ENCODE data around the gene TCN1. TPM values are rescaled to one million over a fixed set of nuclear protein-coding genes. Genes with fewer than 3 reads are reported as not detected.

TCN1 gene
- total and polyA plus RNA-seq, 4 donors, result 0.08 to 4.7 (median 0.17) TPM; not detected in 1

DNA sequence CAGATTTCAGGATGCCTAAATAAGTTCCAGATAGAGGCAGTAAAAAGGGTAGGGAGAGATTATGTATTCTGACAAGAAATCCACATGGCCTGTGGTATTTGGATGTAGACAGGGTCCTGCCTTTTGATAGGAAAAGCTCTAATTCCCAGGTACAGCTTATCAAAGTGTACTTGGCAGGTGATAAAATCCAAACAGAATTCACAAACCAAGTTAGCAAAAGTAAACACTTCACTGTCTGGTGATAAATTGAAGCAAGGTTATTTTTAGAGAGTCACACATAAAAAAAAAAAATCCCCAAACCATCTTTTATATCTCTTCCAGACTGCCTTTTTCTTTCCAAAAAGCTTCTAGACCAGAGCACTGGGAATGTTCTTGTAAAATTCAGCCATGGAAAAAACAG is 26.7 kb downstream of the TCN1 start:
- Histone ChIP-seq H3K4me3 (ENCODE audit: low read depth in 1 of 3, low read length in 3 of 3) (no peak overlapping the region), H3K27ac (ENCODE audit: low read depth in 1 of 2, low read length in 2 of 2) (no peak overlapping the region), H3K27me3 (ENCODE audit: control insufficient read depth in 4 of 4, insufficient read depth in 4 of 4, low read length in 3 of 4) (no peaks in the 10 kb centered on the region), H3K9me3 (ENCODE audit: control insufficient read depth in 4 of 4, low read length in 3 of 4) (no peaks in the 10 kb centered on the region), H3K36me3 (ENCODE audit: control insufficient read depth in 4 of 4, insufficient read depth in 3 of 4, low read depth in 1 of 4, low read length in 3 of 4) (no peaks in the 10 kb centered on the region), H3K4me1 (ENCODE audit: control insufficient read depth in 4 of 4, insufficient read depth in 4 of 4, low read length in 3 of 4) (no peaks in the 10 kb centered on the region), H3K9ac (ENCODE audit: low read depth in 1 of 2, low read length in 2 of 2) (no peak overlapping the region)
- TF ChIP-seq JUND (IDR thresholded peaks at IDR 0.05) (no peak), GABPA (IDR thresholded peaks at IDR 0.05 in 1 of 2, conservative IDR thresholded peaks at IDR 0.05 in 1 of 2) (no peak), FOXA1 (IDR thresholded peaks at IDR 0.05) (no peak)
- TF ChIP-seq, protein P1, sequence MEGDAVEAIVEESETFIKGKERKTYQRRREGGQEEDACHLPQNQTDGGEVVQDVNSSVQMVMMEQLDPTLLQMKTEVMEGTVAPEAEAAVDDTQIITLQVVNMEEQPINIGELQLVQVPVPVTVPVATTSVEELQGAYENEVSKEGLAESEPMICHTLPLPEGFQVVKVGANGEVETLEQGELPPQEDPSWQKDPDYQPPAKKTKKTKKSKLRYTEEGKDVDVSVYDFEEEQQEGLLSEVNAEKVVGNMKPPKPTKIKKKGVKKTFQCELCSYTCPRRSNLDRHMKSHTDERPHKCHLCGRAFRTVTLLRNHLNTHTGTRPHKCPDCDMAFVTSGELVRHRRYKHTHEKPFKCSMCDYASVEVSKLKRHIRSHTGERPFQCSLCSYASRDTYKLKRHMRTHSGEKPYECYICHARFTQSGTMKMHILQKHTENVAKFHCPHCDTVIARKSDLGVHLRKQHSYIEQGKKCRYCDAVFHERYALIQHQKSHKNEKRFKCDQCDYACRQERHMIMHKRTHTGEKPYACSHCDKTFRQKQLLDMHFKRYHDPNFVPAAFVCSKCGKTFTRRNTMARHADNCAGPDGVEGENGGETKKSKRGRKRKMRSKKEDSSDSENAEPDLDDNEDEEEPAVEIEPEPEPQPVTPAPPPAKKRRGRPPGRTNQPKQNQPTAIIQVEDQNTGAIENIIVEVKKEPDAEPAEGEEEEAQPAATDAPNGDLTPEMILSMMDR (IDR thresholded peaks at IDR 0.05; ENCODE audit: low read depth, low read length, missing input control), result no peak
- no peak for DNase-seq (ENCODE audit: low spot score)

DNA sequence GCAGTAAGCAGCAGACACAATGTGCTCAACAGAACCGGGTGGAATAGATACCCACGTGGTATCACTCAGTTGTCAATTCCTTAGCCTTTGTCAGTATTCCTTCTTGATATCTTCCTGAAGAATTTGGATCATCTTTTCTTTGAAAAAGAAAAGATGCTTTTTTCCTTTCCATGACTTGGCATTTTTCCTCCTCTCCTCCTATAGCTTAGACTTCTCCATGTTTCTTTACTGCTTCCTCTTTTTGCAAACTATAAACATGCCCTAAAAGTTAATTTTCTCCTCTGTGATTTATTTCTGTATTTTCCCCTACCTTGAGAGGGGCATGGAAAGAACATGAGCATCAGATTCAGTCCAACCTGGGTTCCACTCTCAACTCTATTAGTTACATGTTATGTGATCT is 32.7 kb downstream of the TCN1 start:
- Histone ChIP-seq H3K9ac (ENCODE audit: low read depth in 1 of 2, low read length in 2 of 2) (no peak overlapping the region), H3K27me3 (ENCODE audit: control insufficient read depth in 4 of 4, insufficient read depth in 4 of 4, low read length in 3 of 4) (no peaks in the 10 kb centered on the region), H3K4me1 (ENCODE audit: control insufficient read depth in 4 of 4, insufficient read depth in 4 of 4, low read length in 3 of 4) (no peaks in the 10 kb centered on the region), H3K36me3 (ENCODE audit: control insufficient read depth in 4 of 4, insufficient read depth in 3 of 4, low read depth in 1 of 4, low read length in 3 of 4) (no peaks in the 10 kb centered on the region), H3K4me3 (ENCODE audit: low read depth in 1 of 3, low read length in 3 of 3) (no peak overlapping the region), H3K27ac (ENCODE audit: low read depth in 1 of 2, low read length in 2 of 2) (no peak overlapping the region), H3K9me3 (ENCODE audit: control insufficient read depth in 4 of 4, low read length in 3 of 4) (no peaks in the 10 kb centered on the region)
- no peak for DNase-seq (ENCODE audit: low spot score)
- 78% methylated on average over 2 of the region's 2 CpGs for WGBS
- TF ChIP-seq, protein P2, sequence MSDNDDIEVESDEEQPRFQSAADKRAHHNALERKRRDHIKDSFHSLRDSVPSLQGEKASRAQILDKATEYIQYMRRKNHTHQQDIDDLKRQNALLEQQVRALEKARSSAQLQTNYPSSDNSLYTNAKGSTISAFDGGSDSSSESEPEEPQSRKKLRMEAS (IDR thresholded peaks at IDR 0.05), result no peak
- no peak for TF ChIP-seq EGR1 (IDR thresholded peaks at IDR 0.05; ENCODE audit: low read depth in 2 of 2)
- TF ChIP-seq, protein P1 (IDR thresholded peaks at IDR 0.05; ENCODE audit: low read depth, low read length, missing input control), result no peak
- TF ChIP-seq, protein P3, sequence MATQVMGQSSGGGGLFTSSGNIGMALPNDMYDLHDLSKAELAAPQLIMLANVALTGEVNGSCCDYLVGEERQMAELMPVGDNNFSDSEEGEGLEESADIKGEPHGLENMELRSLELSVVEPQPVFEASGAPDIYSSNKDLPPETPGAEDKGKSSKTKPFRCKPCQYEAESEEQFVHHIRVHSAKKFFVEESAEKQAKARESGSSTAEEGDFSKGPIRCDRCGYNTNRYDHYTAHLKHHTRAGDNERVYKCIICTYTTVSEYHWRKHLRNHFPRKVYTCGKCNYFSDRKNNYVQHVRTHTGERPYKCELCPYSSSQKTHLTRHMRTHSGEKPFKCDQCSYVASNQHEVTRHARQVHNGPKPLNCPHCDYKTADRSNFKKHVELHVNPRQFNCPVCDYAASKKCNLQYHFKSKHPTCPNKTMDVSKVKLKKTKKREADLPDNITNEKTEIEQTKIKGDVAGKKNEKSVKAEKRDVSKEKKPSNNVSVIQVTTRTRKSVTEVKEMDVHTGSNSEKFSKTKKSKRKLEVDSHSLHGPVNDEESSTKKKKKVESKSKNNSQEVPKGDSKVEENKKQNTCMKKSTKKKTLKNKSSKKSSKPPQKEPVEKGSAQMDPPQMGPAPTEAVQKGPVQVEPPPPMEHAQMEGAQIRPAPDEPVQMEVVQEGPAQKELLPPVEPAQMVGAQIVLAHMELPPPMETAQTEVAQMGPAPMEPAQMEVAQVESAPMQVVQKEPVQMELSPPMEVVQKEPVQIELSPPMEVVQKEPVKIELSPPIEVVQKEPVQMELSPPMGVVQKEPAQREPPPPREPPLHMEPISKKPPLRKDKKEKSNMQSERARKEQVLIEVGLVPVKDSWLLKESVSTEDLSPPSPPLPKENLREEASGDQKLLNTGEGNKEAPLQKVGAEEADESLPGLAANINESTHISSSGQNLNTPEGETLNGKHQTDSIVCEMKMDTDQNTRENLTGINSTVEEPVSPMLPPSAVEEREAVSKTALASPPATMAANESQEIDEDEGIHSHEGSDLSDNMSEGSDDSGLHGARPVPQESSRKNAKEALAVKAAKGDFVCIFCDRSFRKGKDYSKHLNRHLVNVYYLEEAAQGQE (IDR thresholded peaks at IDR 0.05), result no peak
- TF ChIP-seq HNF4G (IDR thresholded peaks at IDR 0.05), result no peak
- no peak for TF ChIP-seq RXRA (IDR thresholded peaks at IDR 0.05)

DNA sequence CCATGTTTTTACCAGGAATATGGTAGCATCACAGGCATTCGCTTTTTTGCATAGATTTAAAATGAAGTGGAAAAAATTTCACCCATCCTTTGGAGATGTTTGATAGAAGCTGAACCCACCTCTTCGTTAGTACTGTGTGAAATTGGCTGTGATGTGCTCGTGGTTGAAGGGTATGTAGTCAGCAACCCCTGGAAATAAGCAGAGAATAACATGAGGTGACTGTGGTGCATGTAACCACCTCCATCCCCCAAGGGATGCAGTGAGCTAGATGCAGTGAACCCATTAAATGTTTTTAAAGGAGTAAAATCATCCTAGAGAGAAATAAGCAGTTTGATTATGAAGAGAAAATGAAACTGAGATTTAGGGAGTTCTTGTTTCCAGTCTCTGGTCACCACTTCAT is 36.9 kb downstream of the TCN1 start:
- TF ChIP-seq RXRA (IDR thresholded peaks at IDR 0.05) (no peak), FOXA2 (IDR thresholded peaks at IDR 0.05) (no peak), NR2F2 (IDR thresholded peaks at IDR 0.05) (no peak), EGR1 (IDR thresholded peaks at IDR 0.05; ENCODE audit: low read depth in 2 of 2) (no peak), RAD21 (IDR thresholded peaks at IDR 0.05) (no peak), HNF4A (conservative IDR thresholded peaks at IDR 0.05) (no peak)
- TF ChIP-seq, protein P4, sequence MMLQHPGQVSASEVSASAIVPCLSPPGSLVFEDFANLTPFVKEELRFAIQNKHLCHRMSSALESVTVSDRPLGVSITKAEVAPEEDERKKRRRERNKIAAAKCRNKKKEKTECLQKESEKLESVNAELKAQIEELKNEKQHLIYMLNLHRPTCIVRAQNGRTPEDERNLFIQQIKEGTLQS (IDR thresholded peaks at IDR 0.05), result no peak
- TF ChIP-seq, protein P1 (IDR thresholded peaks at IDR 0.05; ENCODE audit: low read depth, low read length, missing input control), result no peak
- TF ChIP-seq, protein P5, sequence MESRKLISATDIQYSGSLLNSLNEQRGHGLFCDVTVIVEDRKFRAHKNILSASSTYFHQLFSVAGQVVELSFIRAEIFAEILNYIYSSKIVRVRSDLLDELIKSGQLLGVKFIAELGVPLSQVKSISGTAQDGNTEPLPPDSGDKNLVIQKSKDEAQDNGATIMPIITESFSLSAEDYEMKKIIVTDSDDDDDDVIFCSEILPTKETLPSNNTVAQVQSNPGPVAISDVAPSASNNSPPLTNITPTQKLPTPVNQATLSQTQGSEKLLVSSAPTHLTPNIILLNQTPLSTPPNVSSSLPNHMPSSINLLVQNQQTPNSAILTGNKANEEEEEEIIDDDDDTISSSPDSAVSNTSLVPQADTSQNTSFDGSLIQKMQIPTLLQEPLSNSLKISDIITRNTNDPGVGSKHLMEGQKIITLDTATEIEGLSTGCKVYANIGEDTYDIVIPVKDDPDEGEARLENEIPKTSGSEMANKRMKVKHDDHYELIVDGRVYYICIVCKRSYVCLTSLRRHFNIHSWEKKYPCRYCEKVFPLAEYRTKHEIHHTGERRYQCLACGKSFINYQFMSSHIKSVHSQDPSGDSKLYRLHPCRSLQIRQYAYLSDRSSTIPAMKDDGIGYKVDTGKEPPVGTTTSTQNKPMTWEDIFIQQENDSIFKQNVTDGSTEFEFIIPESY (IDR thresholded peaks at IDR 0.05), result no peak
- Histone ChIP-seq H3K36me3 (ENCODE audit: control insufficient read depth in 4 of 4, insufficient read depth in 3 of 4, low read depth in 1 of 4, low read length in 3 of 4) (no peaks in the 10 kb centered on the region), H3K4me1 (ENCODE audit: control insufficient read depth in 4 of 4, insufficient read depth in 4 of 4, low read length in 3 of 4) (no peaks in the 10 kb centered on the region), H3K4me3 (ENCODE audit: low read depth in 1 of 3, low read length in 3 of 3) (no peak overlapping the region), H3K27me3 (ENCODE audit: control insufficient read depth in 4 of 4, insufficient read depth in 4 of 4, low read length in 3 of 4) (no peaks in the 10 kb centered on the region), H3K9ac (ENCODE audit: low read depth in 1 of 2, low read length in 2 of 2) (no peak overlapping the region), H3K27ac (ENCODE audit: low read depth in 1 of 2, low read length in 2 of 2) (no peak overlapping the region), H3K9me3 (ENCODE audit: control insufficient read depth in 4 of 4, low read length in 3 of 4) (no peaks in the 10 kb centered on the region)
- 83% methylated on average over 3 of the region's 3 CpGs for WGBS
- DNase-seq (ENCODE audit: low spot score), result no peak
